K562 (cell line): Measurements from ENCODE around the gene PATL1. TPM values are rescaled to one million over a fixed set of nuclear protein-coding genes. Genes with fewer than 3 reads are reported as not detected.
"Not testable (repeated sequence)": the region's sequence is repeated elsewhere in the genome, so short reads cannot be mapped to it uniquely, and the experiment has no call there.

ENCODE experiments used
- ATAC-seq: fragments of 200-7000 bp; cut with Tn5 transposase; 3 replicates; pipeline ENCODE4 v1.9.1; 2020; ENCODE audit warnings: moderate library complexity
- BruUV-seq: library from RNA; stranded (reverse); fragments of 400-500 nt; replicated peaks from 2 replicates; lab custom pipeline; 2021; lab: Mats Ljungman, UMichigan
- CTCF ChIA-PET: fragments of 300-600 bp; formaldehyde crosslinking; extraction: SDS; loops from one replicate; lab custom pipeline; 2021; ENCODE audit warnings: low intra/inter-chr PET ratio; lab: Yijun Ruan, JAX
- POLR2A ChIA-PET: fragments of 300-600, 350-650 bp; sonication (Branson Sonifier 250); formaldehyde crosslinking; extraction: SDS; loops from one replicate; lab custom pipeline; 2021; ENCODE audit warnings: antibody characterized with exemption, inconsistent platforms; lab: Yijun Ruan, JAX
- DNase-seq, 4 experiments: peaks; one replicate each; pipeline versions ENCODE4 v3.0.0 to v3.0.0-alpha.2; 2011 to 2018; ENCODE audit warnings: low spot score in 3 of 4, mixed read lengths in 3 of 4; ENCODE audit errors: extremely low read depth in 1 of 4
- FAIRE-seq: peaks from 2 replicates; lab custom pipeline; 2011; peaks lifted over from hg19 to GRCh38; lab: Jason Lieb, UNC
- H2AFZ ChIP-seq: 2 replicates; pipeline ENCODE4 v1.6.0; 2011; ENCODE audit warnings: low read depth, low read length, control low read depth, inconsistent platforms
- H3K27ac ChIP-seq: fragments of 200-600 bp; 3 replicates; pipeline ENCODE4 v1.8.0; 2011; ENCODE audit warnings: low read depth, mild to moderate bottlenecking, control low read depth, inconsistent platforms, low read length, moderate library complexity, mixed read lengths; ENCODE audit errors: extremely low read depth
- H3K27me3 ChIP-seq, 2 experiments: fragments of 300-600 bp in 1 of 2; 2 replicates in 1 of 2; 3 replicates in 1 of 2; pipeline versions ENCODE4 v1.6.0 to v1.8.0; 2011; ENCODE audit warnings: inconsistent platforms in 2 of 2, low read length in 2 of 2, mild to moderate bottlenecking in 1 of 2, mixed read lengths in 1 of 2, moderate library complexity in 1 of 2; ENCODE audit not compliant: control insufficient read depth in 2 of 2, insufficient read depth in 2 of 2
- H3K36me3 ChIP-seq: fragments of 300-600 bp; 3 replicates; pipeline ENCODE4 v1.8.0; 2011; ENCODE audit warnings: mild to moderate bottlenecking, low read length, inconsistent platforms; ENCODE audit not compliant: control insufficient read depth, insufficient read depth
- H3K4me1 ChIP-seq, 2 experiments: fragments of 200-600 bp in 1 of 2; replicated peaks in 1 of 2; 2 replicates in 1 of 2; 3 replicates in 1 of 2; pipeline versions ENCODE4 v1.5.1 to v1.8.0; 2011; ENCODE audit warnings: inconsistent platforms in 2 of 2, low read length in 2 of 2, mild to moderate bottlenecking in 1 of 2, mixed read lengths in 1 of 2, moderate library complexity in 1 of 2; ENCODE audit not compliant: control insufficient read depth in 2 of 2, insufficient read depth in 2 of 2
- H3K4me2 ChIP-seq: 2 replicates; pipeline ENCODE4 v1.6.1; 2011; ENCODE audit warnings: low read length, control low read depth, inconsistent platforms, mixed read lengths; ENCODE audit not compliant: insufficient read depth
- H3K4me3 ChIP-seq: fragments of 200-600 bp; sonication (generic), shearing (Covaris generic); 2 replicates; pipeline ENCODE4 v1.5.1; 2016; ENCODE audit warnings: control low read depth, inconsistent platforms
- H3K79me2 ChIP-seq: fragments of 200-600 bp; 3 replicates; pipeline ENCODE4 v1.8.0; 2011; ENCODE audit warnings: low read length, inconsistent platforms; ENCODE audit not compliant: control insufficient read depth, insufficient read depth
- H3K9ac ChIP-seq, 2 experiments: 2 replicates each; pipeline versions ENCODE4 v1.6.0 to v1.6.1; 2011; ENCODE audit warnings: low read depth in 2 of 2, low read length in 2 of 2, control low read depth in 1 of 2, inconsistent platforms in 1 of 2, mild to moderate bottlenecking in 1 of 2, mixed read lengths in 1 of 2; ENCODE audit not compliant: insufficient read depth in 1 of 2
- H3K9me1 ChIP-seq: one replicate; pipeline ENCODE4 v1.6.0; 2011; ENCODE audit warnings: inconsistent platforms, mild to moderate bottlenecking, low read length, moderate library complexity; ENCODE audit not compliant: control insufficient read depth, insufficient read depth
- H3K9me3 ChIP-seq: replicated peaks from 2 replicates; pipeline ENCODE4 v1.5.1; 2011; ENCODE audit warnings: low read depth, low read length, inconsistent platforms; ENCODE audit not compliant: control insufficient read depth, insufficient read depth
- H4K20me1 ChIP-seq: replicated peaks from 2 replicates; pipeline ENCODE4 v1.6.1; 2011; ENCODE audit warnings: low read length, inconsistent platforms, mixed read lengths; ENCODE audit not compliant: control insufficient read depth, insufficient read depth
- CREB1 ChIP-seq, 2 experiments: sonication (generic) in 1 of 2; formaldehyde crosslinking in 1 of 2; IDR thresholded peaks; 2 replicates each; pipeline versions ENCODE4 v1.6.1 to v1.8.0; 2012 to 2022; ENCODE audit warnings: inconsistent platforms in 1 of 2, mild to moderate bottlenecking in 1 of 2, missing genetic modification reagents in 1 of 2, moderate library complexity in 1 of 2
- TEAD1 ChIP-seq, 2 experiments: fragments of 450-650 bp in 1 of 2; sonication (generic) in 1 of 2; formaldehyde crosslinking; IDR thresholded peaks; 2 replicates each; pipeline versions ENCODE4 v1.4.0 to v1.8.0; 2020 to 2022; ENCODE audit warnings: mild to moderate bottlenecking in 2 of 2, missing genetic modification reagents in 1 of 2
- WGBS: fragments of 100-300 bp; shearing (Covaris generic); methylation state at CpG from one replicate; pipeline ENCODE4 v1.1.6; 2016; ENCODE audit warnings: low coverage, mixed read lengths; ENCODE audit not compliant: insufficient coverage; ENCODE audit errors: missing lambda C conversion rate; 5-methylcytosine and 5-hydroxymethylcytosine counted together
- in situ Hi-C: fragments of 300-500 bp; cut with MboI; formaldehyde crosslinking; loops from 4 replicates; pipeline ENCODE4 v1.15.0; 2018; ENCODE audit warnings: inconsistent platforms, mixed read lengths
- intact Hi-C: fragments of 100-400 bp; cut with micrococcal nuclease; formaldehyde crosslinking; loops from 2 replicates; pipeline ENCODE4 v1.14.2; 2022
- polyA plus RNA-seq, 8 experiments: library from polyadenylated mRNA; depleted of rRNA in 4 of 8; stranded (reverse) in 5 of 8; unstranded in 3 of 8; fragments of >200 nt; fragmentation: Nextera tagmentation in 2 of 8; fragmentation: Illumina TruSeq in 1 of 8; extraction: Ambion mirVana in 2 of 8; extraction: Trizol in 1 of 8; gene quantifications; 2 replicates each; pipeline versions ENCODE4 v1.2.1 to v1.2.3, GENCODE V29; 2011 to 2014; ENCODE audit warnings: inconsistent platforms in 1 of 8, missing spikeins in 1 of 8
- total RNA-seq, 7 experiments: library from RNA; depleted of rRNA in 6 of 7; stranded (reverse); fragments of >200 nt in 6 of 7; fragmentation: Illumina TruSeq in 2 of 7; extraction: Trizol in 2 of 7; gene quantifications; 2 replicates each; pipeline versions ENCODE4 v1.2.1 to v1.2.3, GENCODE V29; 2011 to 2021; ENCODE audit warnings: low replicate concordance in 1 of 7
- TF ChIP-seq, protein P1 (sequence below), 2 experiments: fragments of 450-650 bp in 1 of 2; sonication (generic) in 1 of 2; formaldehyde crosslinking; conservative IDR thresholded peaks; 2 replicates each; pipeline versions ENCODE4 v1.4.0 to v1.8.1; 2020 to 2022; ENCODE audit warnings: mild to moderate bottlenecking in 1 of 2, missing genetic modification reagents in 1 of 2

PATL1 gene
- total and polyA plus RNA-seq, 9 of the 15 experiments (the other 6 are each of a cell fraction or from before 2014, with no cell fraction given), result 3.2 to 48.0 (median 16.4) TPM

DNA sequence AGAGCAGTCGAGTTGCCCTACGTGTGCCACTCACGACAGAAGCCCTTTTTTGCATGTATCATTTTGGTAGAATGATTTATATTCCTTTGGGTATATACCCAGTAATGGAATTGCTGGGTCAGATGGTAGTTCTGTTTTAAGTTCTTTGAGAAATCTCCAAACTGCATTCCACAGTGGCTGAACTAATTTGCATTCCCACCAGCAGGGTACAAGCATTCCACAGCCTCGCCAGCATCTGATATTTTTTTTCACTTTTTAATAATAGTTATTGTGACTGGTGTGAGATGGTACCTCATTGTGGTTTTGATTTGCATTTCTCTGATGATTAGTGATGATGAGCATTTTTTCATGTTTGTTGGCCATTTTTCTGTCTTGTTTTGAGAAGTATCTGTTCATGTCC lies 41.9 kb downstream of the PATL1 start:
- TF ChIP-seq TEAD1 (CRISPR knock-in tag; IDR thresholded peaks at IDR 0.05), result peak in 1 of 2 experiments; percentile 43; a peak in 1 of 4 replicates
- H3K4me1 ChIP-seq, H2AFZ ChIP-seq, BruUV-seq, in situ Hi-C loops, H3K27ac ChIP-seq, ATAC-seq, H3K9ac ChIP-seq, FAIRE-seq, H3K9me3 ChIP-seq, intact Hi-C loops, H4K20me1 ChIP-seq, H3K4me2 ChIP-seq, DNase-seq, H3K9me1 ChIP-seq, H3K36me3 ChIP-seq, H3K4me3 ChIP-seq, H3K79me2 ChIP-seq, CTCF ChIA-PET, H3K27me3 ChIP-seq, POLR2A ChIA-PET: not testable (repeated sequence)
- 62% methylated on average over 4 of the region's 4 CpGs for WGBS

DNA sequence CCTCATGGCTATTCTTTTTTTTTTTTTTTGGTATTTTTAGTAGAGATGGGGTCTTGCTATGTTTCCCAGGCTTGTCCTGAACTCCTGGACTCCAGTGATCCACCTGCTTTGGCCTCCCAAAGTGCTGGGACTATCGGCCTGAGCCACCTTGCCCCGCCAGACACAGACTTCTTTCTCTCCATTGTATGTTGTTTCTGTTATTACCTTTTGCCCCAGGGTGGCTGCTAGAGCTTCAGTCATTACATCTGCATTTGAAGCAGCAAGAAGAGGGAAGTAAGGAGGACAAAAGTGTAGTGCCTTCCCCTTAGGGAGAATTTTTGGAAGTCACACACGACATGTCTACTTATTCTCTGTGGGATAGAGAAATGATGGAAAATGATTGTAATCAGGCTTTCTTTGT lies 43.1 kb downstream of the PATL1 start:
- no peak for DNase-seq
- no peak overlapping the region for H2AFZ ChIP-seq
- intact Hi-C loops (no loop called here), in situ Hi-C loops (no loop called here)
- TF ChIP-seq, protein P1, sequence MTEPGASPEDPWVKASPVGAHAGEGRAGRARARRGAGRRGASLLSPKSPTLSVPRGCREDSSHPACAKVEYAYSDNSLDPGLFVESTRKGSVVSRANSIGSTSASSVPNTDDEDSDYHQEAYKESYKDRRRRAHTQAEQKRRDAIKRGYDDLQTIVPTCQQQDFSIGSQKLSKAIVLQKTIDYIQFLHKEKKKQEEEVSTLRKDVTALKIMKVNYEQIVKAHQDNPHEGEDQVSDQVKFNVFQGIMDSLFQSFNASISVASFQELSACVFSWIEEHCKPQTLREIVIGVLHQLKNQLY (CRISPR knock-in tag; conservative IDR thresholded peaks at IDR 0.05), result no peak
- no peak for TF ChIP-seq CREB1 (IDR thresholded peaks at IDR 0.05)
- no peak for TF ChIP-seq CREB1 (CRISPR knock-in tag; IDR thresholded peaks at IDR 0.05)
- no peak for ATAC-seq
- no TSS peak for BruUV-seq
- WGBS, result 60% methylated on average over 3 of the region's 3 CpGs
- H4K20me1 ChIP-seq, result no peaks in the 10 kb centered on the region; the same call in 1 of the 2 replicates
- CTCF ChIA-PET, result no interaction called here
- H3K27me3 ChIP-seq, result no peaks in the 10 kb centered on the region
- H3K9me1 ChIP-seq, result no peaks in the 10 kb centered on the region
- no peaks in the 10 kb centered on the region for H3K9me3 ChIP-seq
- no peak overlapping the region for H3K9ac ChIP-seq
- no peaks in the 10 kb centered on the region for H3K79me2 ChIP-seq
- POLR2A ChIA-PET, result interaction anchor here (0.5 to 0.9 kb wide), 2 partner anchors 9 to 10 kb away, joined by 4 read pairs; partner anchors contain the start of gene OSBP
- no peaks in the 10 kb centered on the region; a peak in 1 of 5 replicates for H3K4me1 ChIP-seq
- H3K36me3 ChIP-seq, result no peaks in the 10 kb centered on the region
- H3K27ac ChIP-seq, result no peak overlapping the region
- no peak overlapping the region for H3K4me2 ChIP-seq
- no peak for FAIRE-seq
- no peak overlapping the region for H3K4me3 ChIP-seq
